Natural killer cell (primary cell): ENCODE data around the gene BRINP2. TPM values are rescaled to one million over a fixed set of nuclear protein-coding genes. Genes with fewer than 3 reads are reported as not detected.

Experiments used
- ATAC-seq, 3 donors: fragments of 150-1000 bp in 2 of 3; fragments of 200-7000 bp in 1 of 3; cut with Tn5 transposase; 1 replicate in 1 of 3; 2 replicates in 2 of 3; pipeline ENCODE4 v1.10.0; 2021; ENCODE audit warnings: mild to moderate bottlenecking in 2 of 3, moderate library complexity in 2 of 3
- DNase-seq, 2 donors: peaks; one replicate each; pipeline versions ENCODE4 v3.0.0 to v3.0.0-alpha.2; 2013 to 2021; ENCODE audit warnings: mixed read lengths in 1 of 2
- H3K27ac ChIP-seq: one replicate; pipeline ENCODE4 v1.5.1; 2013; ENCODE audit warnings: mild to moderate bottlenecking, low read length
- H3K27me3 ChIP-seq: one replicate; pipeline ENCODE4 v1.6.1; 2013; ENCODE audit warnings: low read length; ENCODE audit not compliant: control insufficient read depth, insufficient read depth
- H3K36me3 ChIP-seq: one replicate; pipeline ENCODE4 v1.6.1; 2013; ENCODE audit warnings: low read length; ENCODE audit not compliant: control insufficient read depth, insufficient read depth
- H3K4me1 ChIP-seq: one replicate; pipeline ENCODE4 v1.6.1; 2013; ENCODE audit warnings: low read length; ENCODE audit not compliant: control insufficient read depth, insufficient read depth
- H3K4me3 ChIP-seq: one replicate; pipeline ENCODE4 v1.5.1; 2013; ENCODE audit warnings: low read length
- H3K9me3 ChIP-seq: one replicate; pipeline ENCODE4 v1.6.1; 2013; ENCODE audit warnings: low read length; ENCODE audit not compliant: control insufficient read depth, insufficient read depth
- H3K27ac Mint-ChIP-seq, 2 donors: one replicate each; pipeline ENCODE4 v1.8.0; 2022; ENCODE audit warnings: mild to moderate bottlenecking in 2 of 2, mixed read lengths in 2 of 2, moderate library complexity in 1 of 2
- H3K27me3 Mint-ChIP-seq, 2 donors: one replicate each; pipeline ENCODE4 v1.8.0; 2022; ENCODE audit warnings: low read depth in 2 of 2, mixed read lengths in 2 of 2
- H3K36me3 Mint-ChIP-seq: one replicate; pipeline ENCODE4 v1.8.0; 2022; ENCODE audit warnings: mixed read lengths
- H3K4me1 Mint-ChIP-seq, 2 donors: one replicate each; pipeline ENCODE4 v1.8.0; 2022; ENCODE audit warnings: mixed read lengths in 2 of 2
- H3K4me3 Mint-ChIP-seq: one replicate; pipeline ENCODE4 v1.8.0; 2022; ENCODE audit warnings: mild to moderate bottlenecking, moderate library complexity, mixed read lengths
- H3K9me3 Mint-ChIP-seq, 2 donors: one replicate each; pipeline ENCODE4 v1.8.0; 2022; ENCODE audit warnings: mixed read lengths in 2 of 2
- WGBS: methylation state at CpG from one replicate; pipeline ENCODE4 v1.1.7; 2013; ENCODE audit warnings: missing lambda C conversion rate; ENCODE audit not compliant: insufficient coverage; 5-methylcytosine and 5-hydroxymethylcytosine counted together
- intact Hi-C: fragments of 100-400 bp; cut with micrococcal nuclease; formaldehyde crosslinking; loops from one replicate; pipeline ENCODE4 v1.14.2; 2022
- total RNA-seq, 4 donors: library from RNA; stranded (reverse); fragments of 120-200 nt in 1 of 4; gene quantifications; one replicate each; pipeline versions ENCODE4 v1.2.3 to v1.2.4, GENCODE V29; 2013 to 2022
- TF ChIP-seq, protein P1 (sequence below): fragments of 200-600 bp; IDR thresholded peaks from one replicate; pipeline ENCODE4 v1.8.0; 2022; ENCODE audit warnings: antibody characterized with exemption

BRINP2 gene
- total RNA-seq, 3 donors from 2014 or later (not counting 1 experiment from before 2014, with no cell fraction given), result not detected

DNA sequence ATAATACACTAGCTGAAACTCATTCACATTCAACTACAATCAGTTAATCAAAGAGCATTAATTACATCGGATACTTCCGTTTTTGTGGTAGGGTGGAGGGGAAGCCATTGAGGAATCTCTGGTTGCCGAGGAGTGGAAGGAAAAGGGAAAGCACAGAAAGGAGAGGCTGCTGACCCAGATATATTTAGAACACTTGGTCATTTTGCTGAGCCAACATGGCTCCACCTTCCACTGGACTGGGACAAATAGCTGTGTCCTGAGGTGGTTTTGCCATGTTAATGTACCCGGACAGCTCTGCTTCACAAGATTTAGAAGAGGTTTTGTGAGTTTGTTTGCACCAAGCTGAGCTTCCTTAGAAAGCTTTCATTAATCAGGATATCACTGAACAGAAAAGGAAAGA, 32.4 kb upstream of the BRINP2 start:
- 91% methylated on average over 4 of the region's 4 CpGs for WGBS
- Mint-ChIP-seq H3K36me3 (no peaks in the 10 kb centered on the region), H3K27me3 (no peaks in the 10 kb centered on the region), H3K4me1 (no peaks in the 10 kb centered on the region), H3K27ac (no peak overlapping the region), H3K4me3 (no peak overlapping the region), H3K9me3 (peaks cover 5 to 8% of the 10 kb centered on the region in 2 donors)
- DNase-seq (no peak), ATAC-seq (no peak)
- intact Hi-C loops, result no loop called here
- H3K4me3 ChIP-seq, result no peak overlapping the region
- no peaks in the 10 kb centered on the region for H3K4me1 ChIP-seq
- TF ChIP-seq, protein P1, sequence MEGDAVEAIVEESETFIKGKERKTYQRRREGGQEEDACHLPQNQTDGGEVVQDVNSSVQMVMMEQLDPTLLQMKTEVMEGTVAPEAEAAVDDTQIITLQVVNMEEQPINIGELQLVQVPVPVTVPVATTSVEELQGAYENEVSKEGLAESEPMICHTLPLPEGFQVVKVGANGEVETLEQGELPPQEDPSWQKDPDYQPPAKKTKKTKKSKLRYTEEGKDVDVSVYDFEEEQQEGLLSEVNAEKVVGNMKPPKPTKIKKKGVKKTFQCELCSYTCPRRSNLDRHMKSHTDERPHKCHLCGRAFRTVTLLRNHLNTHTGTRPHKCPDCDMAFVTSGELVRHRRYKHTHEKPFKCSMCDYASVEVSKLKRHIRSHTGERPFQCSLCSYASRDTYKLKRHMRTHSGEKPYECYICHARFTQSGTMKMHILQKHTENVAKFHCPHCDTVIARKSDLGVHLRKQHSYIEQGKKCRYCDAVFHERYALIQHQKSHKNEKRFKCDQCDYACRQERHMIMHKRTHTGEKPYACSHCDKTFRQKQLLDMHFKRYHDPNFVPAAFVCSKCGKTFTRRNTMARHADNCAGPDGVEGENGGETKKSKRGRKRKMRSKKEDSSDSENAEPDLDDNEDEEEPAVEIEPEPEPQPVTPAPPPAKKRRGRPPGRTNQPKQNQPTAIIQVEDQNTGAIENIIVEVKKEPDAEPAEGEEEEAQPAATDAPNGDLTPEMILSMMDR, result no peak
- no peaks in the 10 kb centered on the region for H3K27me3 ChIP-seq
- H3K36me3 ChIP-seq, result no peaks in the 10 kb centered on the region
- no peak overlapping the region for H3K27ac ChIP-seq
- no peaks in the 10 kb centered on the region for H3K9me3 ChIP-seq

DNA sequence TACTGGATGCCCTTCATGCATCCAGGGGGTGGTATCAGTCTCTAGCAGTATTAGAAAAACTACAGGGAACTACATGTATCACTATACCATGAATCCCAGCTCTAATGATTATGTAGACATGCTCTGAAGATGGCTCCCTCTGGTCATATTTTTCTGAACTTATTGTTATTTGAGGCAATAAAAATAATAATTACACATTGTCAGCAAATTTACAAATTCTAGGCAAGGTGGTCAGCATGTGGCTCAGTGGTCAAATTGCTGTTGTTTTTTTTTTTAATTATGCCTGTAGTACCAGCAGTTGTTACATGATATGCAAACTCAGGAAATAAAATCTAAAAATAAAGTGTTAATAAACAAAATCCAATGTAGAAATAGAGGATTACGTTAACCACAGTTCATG, 28.7 kb upstream of the BRINP2 start:
- no peak overlapping the region for H3K27ac ChIP-seq
- no peaks in the 10 kb centered on the region for H3K27me3 Mint-ChIP-seq
- no peak overlapping the region for H3K4me3 Mint-ChIP-seq
- 83% methylated on average over 1 of the region's 1 CpG for WGBS
- no peaks in the 10 kb centered on the region for H3K27me3 ChIP-seq
- TF ChIP-seq, protein P1, result no peak
- peaks cover 5 to 8% of the 10 kb centered on the region in 2 donors for H3K9me3 Mint-ChIP-seq
- H3K9me3 ChIP-seq, result no peaks in the 10 kb centered on the region
- ATAC-seq (no peak), DNase-seq (no peak)
- H3K4me1 Mint-ChIP-seq, result no peaks in the 10 kb centered on the region
- H3K4me1 ChIP-seq, result no peaks in the 10 kb centered on the region
- no peak overlapping the region for H3K27ac Mint-ChIP-seq
- no peaks in the 10 kb centered on the region for H3K36me3 ChIP-seq
- H3K36me3 Mint-ChIP-seq, result no peaks in the 10 kb centered on the region
- intact Hi-C loops, result no loop called here
- H3K4me3 ChIP-seq, result no peak overlapping the region

DNA sequence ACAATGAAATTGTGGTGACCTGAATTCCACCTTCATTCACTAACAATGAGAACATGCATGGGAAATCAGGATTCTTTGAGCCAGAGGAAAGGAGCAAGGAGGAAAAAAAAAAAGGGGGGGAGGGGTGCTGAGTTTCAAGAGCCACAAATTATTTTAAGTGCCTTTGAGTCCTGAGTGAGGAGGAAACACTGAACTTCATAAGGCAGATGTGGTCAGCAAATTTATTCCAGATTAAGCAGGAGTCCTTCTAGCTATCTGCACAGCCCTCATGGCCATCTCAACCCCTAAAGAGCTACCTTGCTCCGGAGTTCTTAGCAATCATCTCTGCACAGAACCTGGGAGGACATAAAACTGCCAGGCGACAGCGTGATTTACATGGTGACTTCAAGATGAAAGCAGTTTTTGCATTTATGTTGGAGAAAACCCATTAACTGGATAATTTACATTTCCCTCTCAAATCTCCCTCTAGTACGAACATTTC, 27.9 kb upstream of the BRINP2 start:
- H3K9me3 ChIP-seq, result no peaks in the 10 kb centered on the region
- Mint-ChIP-seq H3K4me1 (no peaks in the 10 kb centered on the region), H3K27ac (no peak overlapping the region), H3K9me3 (peaks cover 5 to 7% of the 10 kb centered on the region in 2 donors), H3K4me3 (no peak overlapping the region), H3K36me3 (no peaks in the 10 kb centered on the region), H3K27me3 (no peaks in the 10 kb centered on the region)
- no peaks in the 10 kb centered on the region for H3K27me3 ChIP-seq
- intact Hi-C loops, result no loop called here
- DNase-seq, result no peak
- no peaks in the 10 kb centered on the region for H3K4me1 ChIP-seq
- TF ChIP-seq, protein P1, result no peak
- H3K36me3 ChIP-seq, result no peaks in the 10 kb centered on the region
- ATAC-seq, result no peak
- H3K27ac ChIP-seq, result no peak overlapping the region
- no peak overlapping the region for H3K4me3 ChIP-seq
- WGBS, result 23% methylated on average over 1 of the region's 4 CpGs
